ENCODE results near the gene APOD.

DNA sequence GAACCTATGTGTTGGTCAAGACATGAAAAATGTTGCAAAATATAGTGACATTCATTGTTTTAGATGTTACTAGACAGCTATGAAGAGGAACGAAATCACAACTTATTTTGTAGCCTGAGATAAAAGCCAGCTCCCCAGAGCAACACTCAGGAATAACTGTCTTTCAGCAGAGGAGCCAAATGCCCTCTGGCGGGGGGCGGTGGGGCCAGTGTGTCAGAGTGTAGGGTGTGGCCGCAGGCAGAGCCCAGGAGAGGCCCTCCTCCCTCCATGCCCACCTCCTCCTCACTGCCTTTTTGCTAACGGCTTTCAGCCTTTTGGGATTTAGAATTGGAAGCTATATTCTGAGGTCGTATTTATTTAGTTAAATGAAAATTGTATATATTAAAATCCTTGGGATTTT is 16.9 kb downstream of the APOD start:
- TF ChIP-seq, protein P1, sequence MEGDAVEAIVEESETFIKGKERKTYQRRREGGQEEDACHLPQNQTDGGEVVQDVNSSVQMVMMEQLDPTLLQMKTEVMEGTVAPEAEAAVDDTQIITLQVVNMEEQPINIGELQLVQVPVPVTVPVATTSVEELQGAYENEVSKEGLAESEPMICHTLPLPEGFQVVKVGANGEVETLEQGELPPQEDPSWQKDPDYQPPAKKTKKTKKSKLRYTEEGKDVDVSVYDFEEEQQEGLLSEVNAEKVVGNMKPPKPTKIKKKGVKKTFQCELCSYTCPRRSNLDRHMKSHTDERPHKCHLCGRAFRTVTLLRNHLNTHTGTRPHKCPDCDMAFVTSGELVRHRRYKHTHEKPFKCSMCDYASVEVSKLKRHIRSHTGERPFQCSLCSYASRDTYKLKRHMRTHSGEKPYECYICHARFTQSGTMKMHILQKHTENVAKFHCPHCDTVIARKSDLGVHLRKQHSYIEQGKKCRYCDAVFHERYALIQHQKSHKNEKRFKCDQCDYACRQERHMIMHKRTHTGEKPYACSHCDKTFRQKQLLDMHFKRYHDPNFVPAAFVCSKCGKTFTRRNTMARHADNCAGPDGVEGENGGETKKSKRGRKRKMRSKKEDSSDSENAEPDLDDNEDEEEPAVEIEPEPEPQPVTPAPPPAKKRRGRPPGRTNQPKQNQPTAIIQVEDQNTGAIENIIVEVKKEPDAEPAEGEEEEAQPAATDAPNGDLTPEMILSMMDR (IDR thresholded peaks at IDR 0.05) = no peak
- TF ChIP-seq POLR2A (IDR thresholded peaks at IDR 0.05) = no peak

Measured in suprapubic skin (tissue), 3 donors.